ENCODE data around the gene HIVEP2. TPM values are rescaled to one million over a fixed set of nuclear protein-coding genes. Genes with fewer than 3 reads are reported as not detected.

HIVEP2 gene
- total RNA-seq, 1 experiment from 2014 or later: 10.3 TPM

GRCh38 chr6:142902636-142903053 is 42.3 kb downstream of the HIVEP2 start:
- no peaks in the 10 kb centered on the region for H3K9me3 ChIP-seq (ENCODE audit: control insufficient read depth, insufficient read depth, low read depth, low read length)
- in situ Hi-C loops (cut with HindIII; ENCODE audit: low pct_unique_long_range_greater_than_20kb, low sequenced_read_pairs) (no loop called here), intact Hi-C loops (cut with micrococcal nuclease; ENCODE audit: unreplicated experiment) (no loop called here)
- peak overlapping the region; percentile 1; the same call in 1 of the 2 replicates for H3K27ac ChIP-seq (ENCODE audit: low read length)
- no peaks in the 10 kb centered on the region for H3K36me3 ChIP-seq (ENCODE audit: control insufficient read depth, insufficient read depth, low read length)
- BruUV-seq (replicated peaks): no TSS peak
- ATAC-seq: peak; percentile 94
- no peak for TF ChIP-seq POLR2AphosphoS5 (IDR thresholded peaks at IDR 0.05; ENCODE audit: low read depth, low read length)
- no peak for TF ChIP-seq SIN3A (IDR thresholded peaks at IDR 0.05; ENCODE audit: borderline replicate concordance, insufficient read depth, low read depth, low read length)
- no peak for TF ChIP-seq TCF7L2 (IDR thresholded peaks at IDR 0.05; ENCODE audit: low read depth, low read length)
- no peak for TF ChIP-seq CTCF (IDR thresholded peaks at IDR 0.05)
- TF ChIP-seq REST (IDR thresholded peaks at IDR 0.05; ENCODE audit: insufficient read depth in 1 of 2, low read depth in 2 of 2, low read length in 1 of 2): no peak
- peak; percentile 87 for DNase-seq (ENCODE audit: low read depth, low spot score)
- no peaks in the 10 kb centered on the region for H3K27me3 ChIP-seq (ENCODE audit: control insufficient read depth, insufficient read depth, low read length)
- POLR2A ChIA-PET: no interaction called here
- H3K4me3 ChIP-seq (ENCODE audit: low read depth in 2 of 2, low read length in 2 of 2): no peak overlapping the region
- CTCF ChIA-PET: no interaction called here
- peaks cover 5% of the 10 kb centered on the region for H3K4me1 ChIP-seq (ENCODE audit: control insufficient read depth, insufficient read depth, low read length)

GRCh38 chr6:142901611-142902010 is 43.4 kb downstream of the HIVEP2 start:
- intact Hi-C loops (cut with micrococcal nuclease; ENCODE audit: unreplicated experiment) (no loop called here), in situ Hi-C loops (cut with HindIII; ENCODE audit: low pct_unique_long_range_greater_than_20kb, low sequenced_read_pairs) (no loop called here)
- ATAC-seq (no peak), DNase-seq (ENCODE audit: low read depth, low spot score) (no peak)
- Histone ChIP-seq H3K4me1 (ENCODE audit: control insufficient read depth, insufficient read depth, low read length) (peaks cover 5% of the 10 kb centered on the region), H3K9me3 (ENCODE audit: control insufficient read depth, insufficient read depth, low read depth, low read length) (no peaks in the 10 kb centered on the region), H3K4me3 (ENCODE audit: low read depth in 2 of 2, low read length in 2 of 2) (no peak overlapping the region), H3K27ac (ENCODE audit: low read length) (no peak overlapping the region), H3K27me3 (ENCODE audit: control insufficient read depth, insufficient read depth, low read length) (no peaks in the 10 kb centered on the region), H3K36me3 (ENCODE audit: control insufficient read depth, insufficient read depth, low read length) (no peaks in the 10 kb centered on the region)
- ChIA-PET POLR2A (no interaction called here), CTCF (no interaction called here)
- TF ChIP-seq POLR2AphosphoS5 (IDR thresholded peaks at IDR 0.05; ENCODE audit: low read depth, low read length) (no peak), TCF7L2 (IDR thresholded peaks at IDR 0.05; ENCODE audit: low read depth, low read length) (no peak), CTCF (IDR thresholded peaks at IDR 0.05) (no peak), SIN3A (IDR thresholded peaks at IDR 0.05; ENCODE audit: borderline replicate concordance, insufficient read depth, low read depth, low read length) (no peak)
- BruUV-seq (replicated peaks): no TSS peak

All from Panc1 (cell line).